ENCODE results near the gene CCL1.

Gene CCL1

DNA sequence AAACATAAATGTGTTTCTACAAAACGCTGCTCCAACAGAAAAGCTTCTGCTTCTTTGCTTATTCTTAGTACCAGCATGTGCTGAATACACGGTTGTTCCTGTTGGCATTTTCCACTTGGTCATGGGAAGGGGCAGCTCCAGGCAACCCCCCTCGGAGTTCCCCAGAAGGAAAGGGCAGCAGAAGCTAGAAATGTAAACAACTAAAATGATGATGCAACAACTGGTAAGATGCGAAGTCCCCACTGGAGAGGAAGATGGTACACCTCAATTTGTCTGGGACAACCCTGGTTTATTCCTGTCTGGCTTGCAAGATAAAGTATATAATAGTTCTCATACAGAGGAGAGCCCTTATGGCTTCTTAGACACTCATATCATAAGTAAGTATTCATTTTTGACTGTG, 16.0 kb downstream of the CCL1 start:
- Histone ChIP-seq H3K27ac (ENCODE audit: extremely low read depth, low read depth, low read length) (no peak overlapping the region), H3K4me1 (ENCODE audit: control insufficient read depth, insufficient read depth, low read length) (no peaks in the 10 kb centered on the region), H3K4me3 (ENCODE audit: low read depth, low read length) (no peak overlapping the region), H3K9me3 (ENCODE audit: control insufficient read depth, insufficient read depth, low read depth, low read length) (no peaks in the 10 kb centered on the region), H3K36me3 (ENCODE audit: control insufficient read depth in 2 of 2, insufficient read depth in 1 of 2, low read length in 2 of 2) (no peaks in the 10 kb centered on the region)
- TF ChIP-seq, protein P1, sequence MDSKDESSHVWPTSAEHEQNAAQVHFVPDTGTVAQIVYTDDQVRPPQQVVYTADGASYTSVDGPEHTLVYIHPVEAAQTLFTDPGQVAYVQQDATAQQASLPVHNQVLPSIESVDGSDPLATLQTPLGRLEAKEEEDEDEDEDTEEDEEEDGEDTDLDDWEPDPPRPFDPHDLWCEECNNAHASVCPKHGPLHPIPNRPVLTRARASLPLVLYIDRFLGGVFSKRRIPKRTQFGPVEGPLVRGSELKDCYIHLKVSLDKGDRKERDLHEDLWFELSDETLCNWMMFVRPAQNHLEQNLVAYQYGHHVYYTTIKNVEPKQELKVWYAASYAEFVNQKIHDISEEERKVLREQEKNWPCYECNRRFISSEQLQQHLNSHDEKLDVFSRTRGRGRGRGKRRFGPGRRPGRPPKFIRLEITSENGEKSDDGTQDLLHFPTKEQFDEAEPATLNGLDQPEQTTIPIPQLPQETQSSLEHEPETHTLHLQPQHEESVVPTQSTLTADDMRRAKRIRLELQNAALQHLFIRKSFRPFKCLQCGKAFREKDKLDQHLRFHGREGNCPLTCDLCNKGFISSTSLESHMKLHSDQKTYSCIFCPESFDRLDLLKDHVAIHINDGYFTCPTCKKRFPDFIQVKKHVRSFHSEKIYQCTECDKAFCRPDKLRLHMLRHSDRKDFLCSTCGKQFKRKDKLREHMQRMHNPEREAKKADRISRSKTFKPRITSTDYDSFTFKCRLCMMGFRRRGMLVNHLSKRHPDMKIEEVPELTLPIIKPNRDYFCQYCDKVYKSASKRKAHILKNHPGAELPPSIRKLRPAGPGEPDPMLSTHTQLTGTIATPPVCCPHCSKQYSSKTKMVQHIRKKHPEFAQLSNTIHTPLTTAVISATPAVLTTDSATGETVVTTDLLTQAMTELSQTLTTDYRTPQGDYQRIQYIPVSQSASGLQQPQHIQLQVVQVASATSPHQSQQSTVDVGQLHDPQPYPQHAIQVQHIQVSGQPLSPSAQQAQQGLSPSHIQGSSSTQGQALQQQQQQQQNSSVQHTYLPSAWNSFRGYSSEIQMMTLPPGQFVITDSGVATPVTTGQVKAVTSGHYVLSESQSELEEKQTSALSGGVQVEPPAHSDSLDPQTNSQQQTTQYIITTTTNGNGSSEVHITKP (tag by site-specific recombination; IDR thresholded peaks at IDR 0.05) = peak; percentile 85
- TF ChIP-seq ZNF37A (tag by site-specific recombination; IDR thresholded peaks at IDR 0.05) = no peak
- CTCF ChIA-PET = interaction anchor here (5.1 kb wide), 1 partner anchor 14 kb away, joined by 40 read pairs; the partner anchor contains the start of gene CCL1
- POLR2A ChIA-PET = no interaction called here

DNA sequence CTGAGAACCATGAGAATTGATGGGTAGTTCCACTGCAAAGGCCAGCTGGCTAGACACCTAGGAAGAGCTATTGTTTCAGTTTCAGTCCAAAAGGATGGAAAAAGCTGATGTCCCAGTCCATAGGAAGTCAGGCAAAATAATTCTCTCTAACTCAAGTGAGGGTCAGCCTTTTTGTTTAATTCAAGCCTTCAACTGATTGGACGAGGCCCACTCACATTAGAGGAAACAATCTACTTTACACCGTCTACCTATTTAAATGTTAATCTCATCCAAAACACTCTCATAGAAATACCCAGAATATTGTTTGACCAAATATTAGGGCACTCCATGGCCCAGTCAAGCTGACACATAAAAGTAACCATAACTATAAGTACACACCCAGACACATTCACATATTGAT, 21.1 kb downstream of the CCL1 start:
- no peak overlapping the region for H3K4me3 ChIP-seq (ENCODE audit: low read depth, low read length)
- no peaks in the 10 kb centered on the region for H3K36me3 ChIP-seq (ENCODE audit: control insufficient read depth in 2 of 2, insufficient read depth in 1 of 2, low read length in 2 of 2)
- ChIA-PET POLR2A (no interaction called here), CTCF (interaction anchor here (4.6 kb wide), 1 partner anchor 19 kb away, joined by 34 read pairs; no protein-coding TSS in a partner anchor)
- no peak overlapping the region for H3K27ac ChIP-seq (ENCODE audit: extremely low read depth, low read depth, low read length)
- no peaks in the 10 kb centered on the region for H3K9me3 ChIP-seq (ENCODE audit: control insufficient read depth, insufficient read depth, low read depth, low read length)
- no peak for TF ChIP-seq OVOL3 (tag by site-specific recombination; IDR thresholded peaks at IDR 0.05)
- TF ChIP-seq ZNF311 (tag by site-specific recombination; IDR thresholded peaks at IDR 0.05; ENCODE audit: borderline replicate concordance) = no peak
- 0 out of 2 replicates have a peak, but pooled peaks have one; percentile 61 for TF ChIP-seq ZNF10 (tag by site-specific recombination; IDR thresholded peaks at IDR 0.05)
- H3K4me1 ChIP-seq (ENCODE audit: control insufficient read depth, insufficient read depth, low read length) = no peaks in the 10 kb centered on the region

DNA sequence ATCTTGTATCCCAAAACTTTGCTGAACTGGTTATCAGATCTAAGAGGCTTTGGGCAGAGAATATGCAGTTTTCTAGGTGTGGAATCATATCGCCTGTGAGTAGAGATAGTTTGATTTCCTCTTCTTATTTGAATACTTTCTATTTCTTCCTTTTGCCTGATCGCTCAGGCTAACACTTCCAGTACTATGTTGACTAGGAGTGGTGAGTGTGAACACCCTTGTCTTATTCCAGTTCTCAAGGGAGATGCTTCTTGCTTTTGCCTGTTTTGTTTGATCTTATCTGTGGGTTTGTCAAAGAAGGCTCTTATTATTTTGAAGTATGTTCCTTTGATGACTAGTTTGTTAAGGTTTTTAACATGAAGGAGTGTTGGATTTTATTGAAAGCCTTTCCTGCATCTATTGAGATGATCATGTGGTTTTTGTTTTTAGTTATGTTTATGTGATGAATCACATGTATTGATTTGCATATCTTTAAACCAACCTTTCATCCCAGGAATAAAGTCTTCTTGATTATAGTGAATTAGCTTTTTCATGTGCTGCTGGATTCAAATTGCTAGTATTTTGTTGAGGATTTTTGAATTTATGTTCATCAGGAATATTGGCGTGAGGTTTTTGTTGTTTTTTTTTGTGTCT, 23.8 kb downstream of the CCL1 start:
- TF ChIP-seq, protein P2, sequence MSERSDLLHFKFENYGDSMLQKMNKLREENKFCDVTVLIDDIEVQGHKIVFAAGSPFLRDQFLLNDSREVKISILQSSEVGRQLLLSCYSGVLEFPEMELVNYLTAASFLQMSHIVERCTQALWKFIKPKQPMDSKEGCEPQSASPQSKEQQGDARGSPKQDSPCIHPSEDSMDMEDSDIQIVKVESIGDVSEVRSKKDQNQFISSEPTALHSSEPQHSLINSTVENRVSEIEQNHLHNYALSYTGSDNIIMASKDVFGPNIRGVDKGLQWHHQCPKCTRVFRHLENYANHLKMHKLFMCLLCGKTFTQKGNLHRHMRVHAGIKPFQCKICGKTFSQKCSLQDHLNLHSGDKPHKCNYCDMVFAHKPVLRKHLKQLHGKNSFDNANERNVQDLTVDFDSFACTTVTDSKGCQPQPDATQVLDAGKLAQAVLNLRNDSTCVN (tag by site-specific recombination; optimal IDR thresholded peaks at IDR 0.05) = no peak
- no peak for TF ChIP-seq GLIS1 (tag by site-specific recombination; IDR thresholded peaks at IDR 0.05)
- TF ChIP-seq, protein P3, sequence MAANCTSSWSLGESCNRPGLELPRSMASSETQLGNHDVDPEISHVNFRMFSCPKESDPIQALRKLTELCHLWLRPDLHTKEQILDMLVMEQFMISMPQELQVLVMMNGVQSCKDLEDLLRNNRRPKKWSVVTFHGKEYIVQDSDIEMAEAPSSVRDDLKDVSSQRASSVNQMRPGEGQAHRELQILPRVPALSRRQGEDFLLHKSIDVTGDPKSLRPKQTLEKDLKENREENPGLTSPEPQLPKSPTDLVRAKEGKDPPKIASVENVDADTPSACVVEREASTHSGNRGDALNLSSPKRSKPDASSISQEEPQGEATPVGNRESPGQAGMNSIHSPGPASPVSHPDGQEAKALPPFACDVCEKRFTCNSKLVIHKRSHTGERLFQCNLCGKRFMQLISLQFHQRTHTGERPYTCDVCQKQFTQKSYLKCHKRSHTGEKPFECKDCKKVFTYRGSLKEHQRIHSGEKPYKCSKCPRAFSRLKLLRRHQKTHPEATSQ (tag by site-specific recombination; IDR thresholded peaks at IDR 0.05) = no peak
- no peak for TF ChIP-seq ZNF155 (tag by site-specific recombination; IDR thresholded peaks at IDR 0.05)
- TF ChIP-seq, protein P4, sequence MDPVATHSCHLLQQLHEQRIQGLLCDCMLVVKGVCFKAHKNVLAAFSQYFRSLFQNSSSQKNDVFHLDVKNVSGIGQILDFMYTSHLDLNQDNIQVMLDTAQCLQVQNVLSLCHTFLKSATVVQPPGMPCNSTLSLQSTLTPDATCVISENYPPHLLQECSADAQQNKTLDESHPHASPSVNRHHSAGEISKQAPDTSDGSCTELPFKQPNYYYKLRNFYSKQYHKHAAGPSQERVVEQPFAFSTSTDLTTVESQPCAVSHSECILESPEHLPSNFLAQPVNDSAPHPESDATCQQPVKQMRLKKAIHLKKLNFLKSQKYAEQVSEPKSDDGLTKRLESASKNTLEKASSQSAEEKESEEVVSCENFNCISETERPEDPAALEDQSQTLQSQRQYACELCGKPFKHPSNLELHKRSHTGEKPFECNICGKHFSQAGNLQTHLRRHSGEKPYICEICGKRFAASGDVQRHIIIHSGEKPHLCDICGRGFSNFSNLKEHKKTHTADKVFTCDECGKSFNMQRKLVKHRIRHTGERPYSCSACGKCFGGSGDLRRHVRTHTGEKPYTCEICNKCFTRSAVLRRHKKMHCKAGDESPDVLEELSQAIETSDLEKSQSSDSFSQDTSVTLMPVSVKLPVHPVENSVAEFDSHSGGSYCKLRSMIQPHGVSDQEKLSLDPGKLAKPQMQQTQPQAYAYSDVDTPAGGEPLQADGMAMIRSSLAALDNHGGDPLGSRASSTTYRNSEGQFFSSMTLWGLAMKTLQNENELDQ (tag by site-specific recombination; IDR thresholded peaks at IDR 0.05; ENCODE audit: low read depth) = no peak
- Histone ChIP-seq H3K4me1 (ENCODE audit: control insufficient read depth, insufficient read depth, low read length) (no peaks in the 10 kb centered on the region), H3K4me3 (ENCODE audit: low read depth, low read length) (no peak overlapping the region), H3K27ac (ENCODE audit: extremely low read depth, low read depth, low read length) (no peak overlapping the region), H3K9me3 (ENCODE audit: control insufficient read depth, insufficient read depth, low read depth, low read length) (no peaks in the 10 kb centered on the region), H3K36me3 (ENCODE audit: control insufficient read depth in 2 of 2, insufficient read depth in 1 of 2, low read length in 2 of 2) (no peaks in the 10 kb centered on the region)
- ChIA-PET POLR2A (no interaction called here), CTCF (interaction anchor here (1.0 to 3.3 kb wide), 3 partner anchors 22 to 168 kb away, joined by 3 to 27 read pairs (median 10); no protein-coding TSS in a partner anchor)

Measured in HEK293 (cell line).